ENCODE results near the gene G0S2.

- TF ChIP-seq CTCF (conservative IDR thresholded peaks at IDR 0.05; ENCODE audit: low read depth, low read length) (no peak), EZH2 (IDR thresholded peaks at IDR 0.05; ENCODE audit: borderline replicate concordance, low read depth, low read length, poor library complexity, severe bottlenecking) (no peak)
Observed at GRCh38 chr1:209706622-209707021, 31.4 kb downstream of the G0S2 start.

Measured in A673 (cell line).